H1 (cell line): ENCODE measurements around the gene SYNJ2. TPM values are rescaled to one million over a fixed set of nuclear protein-coding genes. Genes with fewer than 3 reads are reported as not detected.

Source experiments
- CTCF ChIA-PET: fragments of 300-600 bp; sonication (Branson Sonifier 250); formaldehyde crosslinking; loops from one replicate; lab custom pipeline; 2021; ENCODE audit not compliant: partially characterized antibody; lab: Charles Lee
- POLR2A ChIA-PET: fragments of 300-600 bp; sonication (Branson Sonifier 250); formaldehyde crosslinking; loops from one replicate; lab custom pipeline; 2021; ENCODE audit warnings: inconsistent platforms; ENCODE audit not compliant: partially characterized antibody; lab: Charles Lee
- DNase-seq, 2 experiments: peaks; one replicate each; pipeline versions ENCODE4 v3.0.0 to v3.0.0-alpha.2; 2010 to 2022; ENCODE audit warnings: low spot score in 2 of 2, low read depth in 1 of 2, mixed read lengths in 1 of 2
- FAIRE-seq: peaks from 2 replicates; lab custom pipeline; 2011; peaks lifted over from hg19 to GRCh38; lab: Jason Lieb, UNC
- H2AFZ ChIP-seq: 2 replicates; pipeline ENCODE4 v1.8.1; 2012; ENCODE audit warnings: low read length, inconsistent platforms
- H2AK5ac ChIP-seq: 2 replicates; pipeline ENCODE4 v1.6.1; 2013; ENCODE audit warnings: low read depth, low read length
- H2BK120ac ChIP-seq: replicated peaks from 2 replicates; pipeline ENCODE3; 2013; ENCODE audit warnings: low read depth, low read length, inconsistent platforms
- H2BK12ac ChIP-seq: 2 replicates; pipeline ENCODE4 v1.6.1; 2013; ENCODE audit warnings: low read depth, low read length
- H2BK15ac ChIP-seq: 2 replicates; pipeline ENCODE4 v1.6.1; 2013; ENCODE audit warnings: low read length
- H2BK20ac ChIP-seq: 2 replicates; pipeline ENCODE4 v1.6.1; 2013; ENCODE audit warnings: low read length
- H2BK5ac ChIP-seq: 2 replicates; pipeline ENCODE4 v1.6.1; 2013; ENCODE audit warnings: low read depth, low read length
- H3K14ac ChIP-seq: 2 replicates; pipeline ENCODE4 v1.6.1; 2013; ENCODE audit warnings: inconsistent platforms; ENCODE audit not compliant: insufficient read length
- H3K18ac ChIP-seq: 2 replicates; pipeline ENCODE4 v1.6.1; 2013; ENCODE audit warnings: low read length; ENCODE audit errors: extremely low read depth
- H3K23ac ChIP-seq: 2 replicates; pipeline ENCODE4 v1.6.1; 2013; ENCODE audit warnings: inconsistent platforms; ENCODE audit not compliant: insufficient read length
- H3K23me2 ChIP-seq: 2 replicates; pipeline ENCODE4 v1.6.1; 2013; ENCODE audit warnings: low read depth, low read length
- H3K27ac ChIP-seq: 2 replicates; pipeline ENCODE4 v1.6.1; 2011; ENCODE audit warnings: low read depth, low read length, inconsistent platforms
- H3K27me3 ChIP-seq, 4 experiments: replicated peaks in 1 of 4; 1 replicate in 1 of 4; 2 replicates in 3 of 4; pipeline versions ENCODE4 v1.6.1 to v1.8.1; 2011 to 2013; ENCODE audit warnings: low read length in 3 of 4, mild to moderate bottlenecking in 3 of 4, inconsistent platforms in 2 of 4, mixed read lengths in 2 of 4, moderate library complexity in 1 of 4; ENCODE audit not compliant: control insufficient read depth in 3 of 4, insufficient read depth in 3 of 4; ENCODE audit errors: extremely low read depth in 1 of 4
- H3K36me3 ChIP-seq, 4 experiments: 2 replicates each; pipeline versions ENCODE4 v1.6.1 to v1.8.1; 2011 to 2013; ENCODE audit warnings: mild to moderate bottlenecking in 4 of 4, low read length in 3 of 4, moderate library complexity in 2 of 4, control low read depth in 1 of 4, inconsistent platforms in 1 of 4; ENCODE audit not compliant: insufficient read depth in 4 of 4, control insufficient read depth in 2 of 4
- H3K4ac ChIP-seq: replicated peaks from 2 replicates; pipeline ENCODE3; 2013; ENCODE audit warnings: low read length, low read depth, mixed read lengths, inconsistent platforms; ENCODE audit not compliant: insufficient read length
- H3K4me1 ChIP-seq, 4 experiments: replicated peaks in 1 of 4; 1 replicate in 1 of 4; 2 replicates in 3 of 4; pipeline versions ENCODE4 v1.6.1 to v1.8.1; 2011 to 2013; ENCODE audit warnings: low read length in 3 of 4, inconsistent platforms in 2 of 4, mixed read lengths in 1 of 4; ENCODE audit not compliant: insufficient read depth in 4 of 4, control insufficient read depth in 3 of 4
- H3K4me2 ChIP-seq, 2 experiments: 2 replicates each; pipeline versions ENCODE4 v1.6.1 to v1.8.1; 2011 to 2013; ENCODE audit warnings: low read depth in 2 of 2, low read length in 2 of 2, control low read depth in 1 of 2, inconsistent platforms in 1 of 2, mild to moderate bottlenecking in 1 of 2; ENCODE audit not compliant: insufficient read depth in 1 of 2
- H3K4me3 ChIP-seq, 4 experiments: fragments of 200-600, 300-600 bp in 1 of 4; sonication (generic), shearing (Covaris generic), sonication (Bioruptor Twin) in 1 of 4; 2 replicates each; pipeline versions ENCODE4 v1.5.1 to v1.8.1; 2011 to 2016; ENCODE audit warnings: low read length in 4 of 4, low read depth in 3 of 4, control low read depth in 2 of 4, inconsistent platforms in 2 of 4, mild to moderate bottlenecking in 2 of 4, mixed read lengths in 1 of 4, moderate library complexity in 1 of 4; ENCODE audit not compliant: insufficient read depth in 2 of 4; ENCODE audit errors: extremely low read depth in 1 of 4
- H3K56ac ChIP-seq: replicated peaks from 2 replicates; pipeline ENCODE3; 2013; ENCODE audit warnings: low read depth, mild to moderate bottlenecking, mixed read lengths, low read length, inconsistent platforms; ENCODE audit not compliant: insufficient read length
- H3K79me1 ChIP-seq: 2 replicates; pipeline ENCODE4 v1.6.1; 2013; ENCODE audit warnings: low read depth, low read length, control low read depth
- H3K79me2 ChIP-seq, 2 experiments: 2 replicates each; pipeline versions ENCODE4 v1.6.1 to v1.8.1; 2012 to 2013; ENCODE audit warnings: low read length in 2 of 2, mild to moderate bottlenecking in 2 of 2, inconsistent platforms in 1 of 2; ENCODE audit not compliant: insufficient read depth in 2 of 2, control insufficient read depth in 1 of 2
- H3K9ac ChIP-seq, 4 experiments: replicated peaks in 1 of 4; 1 replicate in 1 of 4; 2 replicates in 3 of 4; pipeline versions ENCODE4 v1.6.1 to v1.8.1; 2011 to 2013; ENCODE audit warnings: low read depth in 3 of 4, low read length in 3 of 4, control low read depth in 2 of 4, mild to moderate bottlenecking in 2 of 4, moderate library complexity in 2 of 4, inconsistent platforms in 1 of 4; ENCODE audit errors: extremely low read depth in 1 of 4
- H3K9me3 ChIP-seq, 2 experiments: 2 replicates each; pipeline versions ENCODE4 v1.6.1 to v1.8.1; 2012 to 2013; ENCODE audit warnings: mild to moderate bottlenecking in 2 of 2, moderate library complexity in 2 of 2, control low read depth in 1 of 2, inconsistent platforms in 1 of 2, low read depth in 1 of 2, low read length in 1 of 2, mixed read lengths in 1 of 2; ENCODE audit not compliant: insufficient read depth in 2 of 2
- H4K20me1 ChIP-seq, 2 experiments: replicated peaks in 1 of 2; 2 replicates each; pipeline versions ENCODE3 to v1.8.1; 2011 to 2013; ENCODE audit warnings: inconsistent platforms in 2 of 2, low read length in 2 of 2, mild to moderate bottlenecking in 1 of 2; ENCODE audit not compliant: insufficient read depth in 2 of 2, control insufficient read depth in 1 of 2
- H4K5ac ChIP-seq: 2 replicates; pipeline ENCODE4 v1.6.1; 2013; ENCODE audit warnings: low read length, low read depth, mixed read lengths, inconsistent platforms; ENCODE audit not compliant: insufficient read length
- H4K8ac ChIP-seq: 2 replicates; pipeline ENCODE4 v1.8.0; 2013; ENCODE audit warnings: mild to moderate bottlenecking, moderate library complexity, low read length, inconsistent platforms; ENCODE audit not compliant: insufficient read depth; ENCODE audit errors: extremely low read depth
- H4K91ac ChIP-seq: replicated peaks from 2 replicates; pipeline ENCODE3; 2013; ENCODE audit warnings: low read length, mixed read lengths, inconsistent platforms; ENCODE audit not compliant: insufficient read length
- ATF3 ChIP-seq: IDR thresholded peaks from 2 replicates; pipeline ENCODE4 v1.6.1; 2011; ENCODE audit warnings: low read depth, mild to moderate bottlenecking, low read length; ENCODE audit not compliant: insufficient read depth
- BCL11A ChIP-seq, 2 experiments: IDR thresholded peaks; one replicate each; pipeline ENCODE4 v1.6.1; 2011; ENCODE audit warnings: low read depth in 2 of 2, low read length in 2 of 2, mild to moderate bottlenecking in 2 of 2
- BRCA1 ChIP-seq: IDR thresholded peaks from 2 replicates; pipeline ENCODE4 v1.6.1; 2012; ENCODE audit warnings: low read depth, low read length, improper control_type of control experiment
- CHD1 ChIP-seq: IDR thresholded peaks from 2 replicates; pipeline ENCODE4 v1.6.1; 2012; ENCODE audit warnings: low read depth, low read length, improper control_type of control experiment
- EZH2 ChIP-seq: fragments of 200-600 bp; sonication (generic); IDR thresholded peaks from 2 replicates; pipeline ENCODE4 v1.7.1; 2012; ENCODE audit warnings: low read depth, mild to moderate bottlenecking, moderate library complexity, low read length, inconsistent platforms; ENCODE audit not compliant: severe bottlenecking
- HDAC6 ChIP-seq: IDR thresholded peaks from one replicate; pipeline ENCODE4 v1.7.1; 2012; ENCODE audit warnings: low read depth, mild to moderate bottlenecking, inconsistent platforms, low read length, moderate library complexity
- JUND ChIP-seq: IDR thresholded peaks from 2 replicates; pipeline ENCODE4 v1.6.1; 2011; ENCODE audit warnings: mild to moderate bottlenecking, improper control_type of control experiment, low read length
- KDM5A ChIP-seq: fragments of 200-600 bp; IDR thresholded peaks from 2 replicates; pipeline ENCODE4 v1.7.1; 2012; ENCODE audit warnings: mild to moderate bottlenecking, low read length, inconsistent platforms, mixed read lengths
- RBBP5 ChIP-seq: IDR thresholded peaks from 2 replicates; pipeline ENCODE4 v1.7.1; 2012; ENCODE audit warnings: low read depth, mild to moderate bottlenecking, inconsistent platforms, low read length, moderate library complexity, borderline replicate concordance
- TAF1 ChIP-seq: IDR thresholded peaks from 2 replicates; pipeline ENCODE4 v1.6.1; 2011; ENCODE audit warnings: mild to moderate bottlenecking, low read depth, low read length
- TAF7 ChIP-seq: optimal IDR thresholded peaks from 2 replicates; pipeline ENCODE3; 2011; ENCODE audit warnings: low read depth, mild to moderate bottlenecking, inconsistent platforms, low read length, moderate library complexity, borderline replicate concordance
- WGBS, 2 experiments: shearing (Covaris generic) in 1 of 2; methylation state at CpG; one replicate each; pipeline versions ENCODE4 v1.1.6 to v1.1.7; 2013 to 2015; ENCODE audit warnings: low lambda C conversion rate in 2 of 2, mixed read lengths in 2 of 2, inconsistent platforms in 1 of 2, low coverage in 1 of 2, missing lambda C conversion rate in 1 of 2; ENCODE audit not compliant: insufficient replicate concordance in 2 of 2, insufficient coverage in 1 of 2, insufficient read length in 1 of 2; ENCODE audit errors: extremely low coverage in 1 of 2, missing lambda C conversion rate in 1 of 2; 5-methylcytosine and 5-hydroxymethylcytosine counted together
- polyA plus RNA-seq, 7 experiments: library from polyadenylated mRNA; depleted of rRNA in 3 of 7; stranded (reverse) in 5 of 7; unstranded in 2 of 7; fragments of >200 nt in 5 of 7; fragments of 200-250 nt in 2 of 7; gene quantifications; 1 replicate in 5 of 7; 2 replicates in 1 of 7; 4 replicates in 1 of 7; pipeline versions ENCODE4 v1.2.1 to v1.2.3, GENCODE V29; 2011 to 2013; ENCODE audit warnings: missing spikeins in 2 of 7, mixed read lengths in 2 of 7
- total RNA-seq: library from RNA; stranded (reverse); fragmentation: NEBNext Ultra II Directional; extraction: Animal tissue kit (Norgen Biotek cat#: 25700); gene quantifications from 2 replicates; pipeline ENCODE4 v1.2.1, GENCODE V29; 2021

Gene SYNJ2
- total and polyA plus RNA-seq, 2 of the 8 experiments (the other 6 are each of a cell fraction or from before 2014, with no cell fraction given): 3.7 to 13.9 TPM

- no peak overlapping the region for H4K91ac ChIP-seq
- DNase-seq (no peak), FAIRE-seq (no peak)
- 96% methylated on average over 15 of the region's 15 CpGs; no CpG with 5 or more reads in 1 of the 2 experiments for WGBS, 2 experiments
- H3K79me2 ChIP-seq: no peaks in the 10 kb centered on the region
- H2AFZ ChIP-seq: no peak overlapping the region
- H2BK120ac ChIP-seq: no peak overlapping the region
- H3K4me2 ChIP-seq: no peak overlapping the region
- H3K18ac ChIP-seq: no peak overlapping the region
- H4K20me1 ChIP-seq: no peaks in the 10 kb centered on the region
- no peak overlapping the region for H2BK5ac ChIP-seq
- H3K9ac ChIP-seq: no peak overlapping the region
- CTCF ChIA-PET: interaction anchor here (1.5 kb wide), 1 partner anchor 128 kb away, joined by 3 read pairs; no protein-coding TSS in a partner anchor
- no peak overlapping the region for H4K8ac ChIP-seq
- H3K4me1 ChIP-seq: no peaks in the 10 kb centered on the region
- no peaks in the 10 kb centered on the region for H3K23me2 ChIP-seq
- H4K5ac ChIP-seq: no peak overlapping the region
- TF ChIP-seq TAF1: no peak
- no peak for TF ChIP-seq JUND
- no peak for TF ChIP-seq ATF3
- no peak for TF ChIP-seq RBBP5
- no peak for TF ChIP-seq EZH2
- no peak for TF ChIP-seq TAF7
- TF ChIP-seq BCL11A (IDR thresholded peaks at IDR 0.05; ENCODE audit: low read depth in 2 of 2, low read length in 2 of 2): no peak
- no peak for TF ChIP-seq BRCA1
- TF ChIP-seq HDAC6: no peak
- no peak for TF ChIP-seq CHD1
- TF ChIP-seq KDM5A: no peak
- TF ChIP-seq, all 59 proteins: peak for 0
- no peak overlapping the region for H2BK15ac ChIP-seq
- H3K36me3 ChIP-seq: peaks cover 6 to 35% (median 21%) of the 10 kb centered on the region in 4 experiments
- H3K79me1 ChIP-seq: no peaks in the 10 kb centered on the region
- H2BK20ac ChIP-seq: no peak overlapping the region
- H3K56ac ChIP-seq: no peak overlapping the region
- POLR2A ChIA-PET: no interaction called here
- no peak overlapping the region for H3K4ac ChIP-seq
- no peaks in the 10 kb centered on the region for H3K27me3 ChIP-seq
- no peak overlapping the region for H2BK12ac ChIP-seq
- no peaks in the 10 kb centered on the region for H3K9me3 ChIP-seq
- H3K14ac ChIP-seq: no peak overlapping the region
- no peak overlapping the region for H3K23ac ChIP-seq
- H2AK5ac ChIP-seq: no peak overlapping the region
- no peak overlapping the region for H3K27ac ChIP-seq
- no peak overlapping the region for H3K4me3 ChIP-seq
Measured at GRCh38 chr6:157943964-157944283, 37.7 kb upstream of the SYNJ2 start.
